CD4-positive, alpha-beta T cell treated with Interleukin-4 for 4 hours (primary cell): ENCODE results near the gene DBNDD1.
A peak's percentile ranks its signal among the peaks of the same experiment; 100 is the strongest.
"Not testable (repeated sequence)": the region's sequence is repeated elsewhere in the genome, so short reads cannot be mapped to it uniquely, and the experiment has no call there.

ENCODE experiments used
- DNase-seq: peaks from one replicate; pipeline ENCODE4 v3.0.0-alpha.2; 2020

DBNDD1 gene

GRCh38 chr16:89986600-89986999, 32.7 kb downstream of the DBNDD1 start:
- DNase-seq: no peak

GRCh38 chr16:89985219-89985618, 34.0 kb downstream of the DBNDD1 start:
- DNase-seq: no peak

GRCh38 chr16:89984216-89984615, 35.0 kb downstream of the DBNDD1 start:
- DNase-seq: no peak

- no peak for DNase-seq
Observed at GRCh38 chr16:89983536-89983935, 35.7 kb downstream of the DBNDD1 start.

GRCh38 chr16:89982318-89982717, 36.9 kb downstream of the DBNDD1 start:
- DNase-seq: no peak

GRCh38 chr16:89981414-89981813, 37.8 kb downstream of the DBNDD1 start:
- no peak for DNase-seq

GRCh38 chr16:89974870-89975269, 44.4 kb downstream of the DBNDD1 start:
- DNase-seq: no peak

GRCh38 chr16:89973654-89974335, 45.5 kb downstream of the DBNDD1 start:
- no peak for DNase-seq

GRCh38 chr16:89973235-89973634, 46.0 kb downstream of the DBNDD1 start:
- no peak for DNase-seq

- DNase-seq: peak; percentile 89
Observed at GRCh38 chr16:89972244-89973234, 46.7 kb downstream of the DBNDD1 start.

- no peak for DNase-seq
Observed at GRCh38 chr16:89971495-89972243, 47.6 kb downstream of the DBNDD1 start.

GRCh38 chr16:89969741-89970410, 49.4 kb downstream of the DBNDD1 start:
- DNase-seq: no peak

GRCh38 chr16:89968074-89968473, 51.2 kb downstream of the DBNDD1 start:
- DNase-seq: not testable (repeated sequence)

- DNase-seq: not testable (repeated sequence)
Observed at GRCh38 chr16:89967436-89967835, 51.8 kb downstream of the DBNDD1 start.

- DNase-seq: no peak
Observed at GRCh38 chr16:89966756-89967155, 52.5 kb downstream of the DBNDD1 start.

GRCh38 chr16:89965447-89966225, 53.6 kb downstream of the DBNDD1 start:
- DNase-seq: no peak

GRCh38 chr16:89964201-89964600, 55.1 kb downstream of the DBNDD1 start:
- DNase-seq: no peak

GRCh38 chr16:89962754-89963498, 56.3 kb downstream of the DBNDD1 start:
- DNase-seq: no peak

GRCh38 chr16:89961920-89962319, 57.3 kb downstream of the DBNDD1 start:
- DNase-seq: no peak

- DNase-seq: no peak
Observed at GRCh38 chr16:89960966-89961365, 58.3 kb downstream of the DBNDD1 start.

GRCh38 chr16:89958596-89958995, 60.7 kb downstream of the DBNDD1 start:
- DNase-seq: no peak
